HG03280 (cell line): ENCODE measurements around the gene PTPN20.
"Not testable (repeated sequence)": the region's sequence is repeated elsewhere in the genome, so short reads cannot be mapped to it uniquely, and the experiment has no call there.

Experiments used
- ATAC-seq: cut with Tn5 transposase; IDR thresholded peaks from one replicate; pipeline ENCODE4 v1.9.1; 2021; ENCODE audit warnings: mild to moderate bottlenecking, moderate library complexity; ENCODE audit not compliant: unreplicated experiment

The PTPN20 gene

DNA sequence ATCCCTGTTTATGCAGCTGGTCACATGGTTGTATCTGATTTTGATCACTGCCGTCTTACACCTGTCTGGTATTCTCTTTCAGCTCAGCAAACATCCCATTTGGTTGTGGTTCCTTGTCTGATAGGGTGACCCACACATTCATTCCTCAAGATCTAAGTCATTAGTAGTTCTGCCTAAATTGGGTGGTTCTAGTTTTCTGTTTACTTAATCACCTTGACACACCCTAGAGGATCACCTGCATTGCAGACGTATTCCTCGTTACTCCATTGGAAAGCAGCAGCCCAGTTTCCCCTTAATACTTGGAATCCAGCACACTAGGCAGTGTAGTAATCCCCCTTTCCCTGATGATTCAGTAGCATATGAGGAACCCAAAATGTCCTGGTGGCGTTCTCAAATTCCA, 41.3 kb downstream of the PTPN20 start:
- ATAC-seq: not testable (repeated sequence)

- not testable (repeated sequence) for ATAC-seq
These were observed 49.5 kb downstream of the PTPN20 start for GRCh38 chr10:46960742-46961141.

DNA sequence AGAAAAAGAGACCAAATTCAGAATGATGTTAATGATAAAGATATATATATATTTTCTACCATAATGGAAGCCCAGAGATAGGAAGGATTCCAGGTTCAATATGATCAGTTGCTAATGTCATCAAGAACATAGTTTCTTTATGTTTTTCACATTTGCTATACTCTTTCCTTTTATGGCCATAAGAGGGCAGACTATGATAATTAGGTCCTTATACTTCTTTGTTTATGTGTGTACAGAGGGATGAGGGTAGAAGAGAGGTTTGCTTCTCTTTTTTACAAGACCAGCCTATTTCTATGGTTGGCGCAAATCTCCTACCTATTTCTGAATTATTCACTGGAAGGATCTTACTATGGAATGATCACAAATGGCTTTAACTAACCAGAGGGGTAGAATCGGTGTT, 52.1 kb downstream of the PTPN20 start:
- not testable (repeated sequence) for ATAC-seq

DNA sequence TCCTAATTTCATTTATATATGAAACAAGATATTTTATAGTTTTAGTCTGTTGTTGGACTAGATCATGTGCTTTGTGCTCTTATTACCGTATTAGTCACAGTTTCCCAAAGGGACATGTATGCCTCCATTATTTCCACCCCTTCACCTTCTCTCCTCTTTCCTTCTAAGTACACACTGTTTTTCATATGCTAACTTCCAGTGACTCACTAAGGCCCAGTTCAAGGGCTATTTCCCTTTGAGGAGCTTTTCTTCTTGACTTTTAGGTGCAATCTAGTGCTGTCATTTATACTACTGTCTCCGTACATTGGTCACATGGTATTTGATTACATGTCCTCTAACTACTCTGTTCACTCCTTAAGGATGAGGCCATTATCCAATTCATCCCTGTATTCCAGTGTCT, 55.8 kb downstream of the PTPN20 start:
- not testable (repeated sequence) for ATAC-seq

GRCh38 chr10:46980223-46980622, 69.0 kb downstream of the PTPN20 start:
- not testable (repeated sequence) for ATAC-seq

GRCh38 chr10:46987233-46987924, 76.2 kb downstream of the PTPN20 start:
- ATAC-seq: peak; percentile 96

GRCh38 chr10:46992803-46993561, 81.8 kb downstream of the PTPN20 start:
- ATAC-seq: no peak

- no peak for ATAC-seq
These were observed 84.0 kb downstream of the PTPN20 start for GRCh38 chr10:46995234-46995633.

DNA sequence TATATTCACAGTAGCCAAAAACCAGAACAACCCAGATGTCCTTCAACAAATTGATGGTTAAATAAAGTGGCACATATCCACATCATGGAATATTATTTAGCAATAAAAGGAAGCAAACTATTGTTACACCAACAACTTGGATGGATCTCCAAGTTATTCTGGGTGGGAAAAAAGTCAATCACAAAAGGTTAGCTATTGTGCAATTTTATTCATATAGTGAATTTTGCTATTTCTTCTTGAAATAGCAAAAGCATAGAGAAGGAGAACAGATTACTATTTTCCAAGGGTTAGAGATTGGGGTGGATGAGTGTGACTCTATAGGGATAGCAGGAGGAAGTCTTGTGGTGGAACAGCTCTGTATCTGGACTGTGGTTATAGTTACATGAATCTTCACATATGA, 87.0 kb downstream of the PTPN20 start:
- ATAC-seq: no peak

GRCh38 chr10:46998595-46998994, 87.4 kb downstream of the PTPN20 start:
- ATAC-seq: no peak

DNA sequence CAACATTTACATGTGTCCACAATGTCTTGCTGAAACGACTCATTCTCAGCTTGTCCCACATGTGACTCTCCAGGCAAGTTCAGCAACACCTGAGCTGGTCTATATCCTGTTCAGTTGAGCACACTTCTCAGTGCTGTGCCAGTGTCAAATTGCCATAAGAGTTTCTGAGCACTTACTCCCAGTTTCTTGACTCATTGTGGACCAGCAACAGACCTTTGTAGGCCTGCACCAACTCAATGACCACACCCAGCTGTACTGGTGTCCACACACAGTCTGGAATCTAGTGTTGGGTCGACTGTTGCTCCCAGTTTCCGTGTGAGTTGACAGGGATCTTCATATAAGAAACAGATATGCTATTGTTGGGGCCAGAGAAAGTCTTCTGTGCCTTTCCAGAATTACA, 88.0 kb downstream of the PTPN20 start:
- ATAC-seq: no peak

GRCh38 chr10:47008769-47009168, 97.5 kb downstream of the PTPN20 start:
- ATAC-seq: no peak

GRCh38 chr10:47009215-47009838, 98.1 kb downstream of the PTPN20 start:
- no peak for ATAC-seq

DNA sequence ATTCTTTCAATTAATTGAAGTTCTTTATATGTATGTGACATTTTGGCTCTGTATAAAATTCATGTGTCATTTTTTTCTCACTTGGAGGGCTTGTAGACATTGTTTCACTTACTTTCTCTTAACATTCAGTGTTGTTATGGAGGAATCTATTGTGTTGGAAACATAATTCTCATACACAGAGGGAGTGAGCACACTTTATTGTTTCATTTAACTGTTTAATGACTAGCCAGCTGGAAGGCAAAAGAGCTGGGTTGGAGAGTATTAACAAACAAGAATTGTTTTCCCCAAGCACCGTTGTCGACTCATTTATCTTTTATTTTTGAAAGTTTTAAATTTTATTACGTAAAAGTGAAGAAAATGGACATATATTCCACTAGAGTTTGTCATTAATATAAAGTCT, 98.8 kb downstream of the PTPN20 start:
- ATAC-seq: no peak

DNA sequence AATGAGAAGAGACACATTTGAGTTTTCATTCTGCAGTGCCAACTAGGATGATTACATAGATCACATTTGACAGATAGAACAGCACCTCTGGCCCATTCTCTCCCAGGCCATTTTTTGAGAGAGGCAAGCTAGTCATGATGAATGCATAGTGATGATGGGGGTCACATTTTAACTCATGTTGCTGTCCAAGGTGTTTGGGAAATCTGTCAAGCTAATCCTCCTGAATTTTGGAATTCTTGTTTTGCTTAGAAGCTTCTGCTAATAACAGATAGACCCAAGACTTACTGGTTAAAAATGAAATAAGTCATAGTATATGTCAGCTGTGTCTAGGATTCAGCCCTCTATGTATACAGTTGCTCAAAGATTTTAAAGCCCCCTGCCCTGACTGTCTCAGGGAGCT, 101.0 kb downstream of the PTPN20 start:
- ATAC-seq: no peak

GRCh38 chr10:47013507-47014154, 102.4 kb downstream of the PTPN20 start:
- no peak for ATAC-seq

DNA sequence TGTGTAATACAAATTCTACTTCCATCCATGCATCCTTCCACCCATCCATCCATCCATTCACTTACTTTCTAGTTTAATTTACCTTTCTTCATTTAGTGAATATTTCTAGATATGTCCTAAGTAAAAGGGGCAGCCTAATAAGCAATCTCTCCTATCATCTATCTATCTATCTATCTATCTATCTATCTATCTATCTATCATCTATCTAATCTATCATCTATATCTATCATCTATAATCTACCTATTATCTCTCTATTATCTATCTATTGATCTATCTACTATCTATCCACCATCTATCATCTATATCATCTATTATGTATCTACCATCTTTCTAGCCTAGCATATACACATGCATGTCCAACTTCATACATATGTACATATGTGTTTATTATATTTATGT, 104.2 kb downstream of the PTPN20 start:
- ATAC-seq: no peak

DNA sequence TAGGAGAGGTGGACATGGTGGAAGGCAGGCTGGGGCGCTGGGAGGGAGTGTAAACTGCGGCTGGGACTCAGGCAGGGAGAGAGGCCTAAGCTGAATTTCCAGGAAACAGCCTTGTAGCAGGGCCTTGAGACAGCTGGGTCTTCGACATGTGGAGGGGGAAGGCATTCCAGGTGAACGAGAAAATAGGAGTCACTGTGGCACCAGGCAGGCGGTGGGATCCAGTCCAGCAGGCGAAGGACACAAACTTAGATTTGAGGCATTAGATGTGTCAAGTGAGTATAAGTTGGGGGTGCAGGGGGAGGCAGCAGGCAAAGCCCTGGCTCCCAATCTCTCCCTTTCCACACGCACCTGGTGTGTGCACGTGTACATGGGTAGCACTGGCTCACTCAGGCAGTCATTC, 105.3 kb downstream of the PTPN20 start:
- no peak for ATAC-seq

DNA sequence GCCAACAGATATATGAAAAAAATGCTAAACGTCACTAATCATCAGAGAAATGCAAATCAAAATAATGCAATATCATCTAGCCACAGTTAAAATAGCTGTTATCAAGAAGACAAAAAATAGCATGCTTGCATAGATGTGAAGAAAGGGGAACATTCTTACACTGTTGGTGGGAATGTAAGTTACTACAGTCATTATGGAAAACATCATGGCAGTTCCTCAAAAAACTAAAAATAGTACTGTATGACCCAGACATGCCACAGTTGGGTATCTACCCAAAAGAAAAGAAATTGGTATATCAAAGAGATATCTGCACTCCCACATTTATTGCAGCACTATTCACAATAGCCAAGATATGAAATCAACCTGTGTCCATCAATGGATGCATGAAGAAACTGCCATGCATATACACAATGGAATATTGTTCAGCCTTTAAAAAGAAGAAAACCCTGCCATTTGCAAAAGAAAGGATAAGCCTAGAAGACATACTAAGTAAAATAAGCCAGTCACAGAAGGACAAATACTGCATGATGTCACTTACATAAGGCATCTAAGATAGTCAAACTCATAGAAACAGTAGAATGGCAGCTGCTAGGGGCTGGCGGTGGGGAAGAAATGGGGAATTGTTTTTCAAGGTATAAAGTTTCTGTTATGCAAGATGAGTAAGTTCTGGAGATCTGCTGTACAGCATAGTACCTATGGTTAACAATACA, 107.0 kb downstream of the PTPN20 start:
- ATAC-seq: no peak

- no peak for ATAC-seq
These were observed 108.2 kb downstream of the PTPN20 start for GRCh38 chr10:47019155-47020145.
